Nephron (organoid): ENCODE data around the gene C14orf180.

ENCODE experiments used
- H3K27ac Mint-ChIP-seq, 3 experiments: 2 replicates each; pipeline ENCODE4 v1.8.0; 2020; ENCODE audit warnings: mixed read lengths in 3 of 3, mild to moderate bottlenecking in 2 of 3, moderate library complexity in 1 of 3
- H3K27me3 Mint-ChIP-seq: 2 replicates; pipeline ENCODE4 v1.8.0; 2021; ENCODE audit warnings: low read depth, mild to moderate bottlenecking, moderate library complexity, mixed read lengths
- H3K36me3 Mint-ChIP-seq: 2 replicates; pipeline ENCODE4 v1.8.0; 2020; ENCODE audit warnings: low read depth, mixed read lengths
- H3K4me1 Mint-ChIP-seq: 2 replicates; pipeline ENCODE4 v1.8.0; 2020; ENCODE audit warnings: mixed read lengths
- H3K4me3 Mint-ChIP-seq, 3 experiments: 2 replicates each; pipeline ENCODE4 v1.8.0; 2020; ENCODE audit warnings: mild to moderate bottlenecking in 3 of 3, mixed read lengths in 3 of 3, moderate library complexity in 2 of 3
- H3K9me3 Mint-ChIP-seq: 2 replicates; pipeline ENCODE4 v1.8.0; 2020; ENCODE audit warnings: mixed read lengths
- CTCF ChIP-seq, 3 experiments: fragments of 200-600 bp; sonication (generic); IDR thresholded peaks; one replicate each; pipeline ENCODE4 v1.5.0; 2021; ENCODE audit warnings: antibody characterized with exemption in 3 of 3; ENCODE audit not compliant: unreplicated experiment in 3 of 3

C14orf180 gene

DNA sequence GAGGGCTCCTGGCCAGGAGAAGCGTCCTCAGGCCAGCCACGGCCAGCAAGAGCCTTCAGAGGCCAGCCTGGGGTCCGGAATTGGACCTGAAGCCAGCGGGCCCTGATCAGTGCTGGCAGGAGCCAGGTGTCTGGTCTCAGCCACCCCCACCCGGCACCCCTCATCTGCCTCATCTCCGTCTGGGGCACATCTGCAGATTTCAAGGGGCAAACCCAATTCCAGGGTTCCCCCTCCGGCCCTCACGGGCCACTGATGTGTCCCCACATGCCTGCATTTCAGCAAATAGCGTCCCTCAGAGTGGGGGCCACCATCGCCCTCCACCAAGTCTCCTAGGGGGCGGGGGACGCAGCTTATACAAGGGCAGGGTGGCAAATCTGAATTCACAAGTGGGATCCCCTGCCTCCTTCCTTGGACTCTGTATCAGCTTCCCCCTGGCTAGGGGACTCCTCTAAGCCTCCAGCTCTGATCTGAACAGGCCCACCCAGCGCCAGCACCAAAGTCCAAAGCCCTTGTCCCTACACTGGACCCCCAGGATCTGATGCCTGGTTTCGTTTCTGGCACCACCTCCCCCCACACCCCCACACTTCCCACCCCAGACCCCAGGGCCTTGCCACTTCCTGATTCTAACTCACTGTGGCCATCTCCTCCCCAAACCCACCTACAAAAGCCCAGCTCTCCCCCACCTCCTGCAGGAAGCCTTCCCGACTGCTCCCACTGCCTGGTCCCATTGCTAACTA is 14.9 kb downstream of the C14orf180 start:
- Mint-ChIP-seq H3K9me3 (no peaks in the 10 kb centered on the region), H3K27me3 (peaks cover 16% of the 10 kb centered on the region), H3K4me3 (no peak overlapping the region), H3K4me1 (peaks cover 11% of the 10 kb centered on the region), H3K27ac (no peak overlapping the region), H3K36me3 (no peaks in the 10 kb centered on the region)
- no peak for TF ChIP-seq CTCF (IDR thresholded peaks at IDR 0.05; ENCODE audit: unreplicated experiment in 3 of 3)

GRCh38 chr14:104595116-104595675 is 15.6 kb downstream of the C14orf180 start:
- Mint-ChIP-seq H3K4me1 (peaks cover 12% of the 10 kb centered on the region), H3K4me3 (no peak overlapping the region), H3K27ac (no peak overlapping the region), H3K9me3 (no peaks in the 10 kb centered on the region), H3K27me3 (peaks cover 21% of the 10 kb centered on the region), H3K36me3 (no peaks in the 10 kb centered on the region)
- TF ChIP-seq CTCF (IDR thresholded peaks at IDR 0.05; ENCODE audit: unreplicated experiment in 3 of 3), result no peak

DNA sequence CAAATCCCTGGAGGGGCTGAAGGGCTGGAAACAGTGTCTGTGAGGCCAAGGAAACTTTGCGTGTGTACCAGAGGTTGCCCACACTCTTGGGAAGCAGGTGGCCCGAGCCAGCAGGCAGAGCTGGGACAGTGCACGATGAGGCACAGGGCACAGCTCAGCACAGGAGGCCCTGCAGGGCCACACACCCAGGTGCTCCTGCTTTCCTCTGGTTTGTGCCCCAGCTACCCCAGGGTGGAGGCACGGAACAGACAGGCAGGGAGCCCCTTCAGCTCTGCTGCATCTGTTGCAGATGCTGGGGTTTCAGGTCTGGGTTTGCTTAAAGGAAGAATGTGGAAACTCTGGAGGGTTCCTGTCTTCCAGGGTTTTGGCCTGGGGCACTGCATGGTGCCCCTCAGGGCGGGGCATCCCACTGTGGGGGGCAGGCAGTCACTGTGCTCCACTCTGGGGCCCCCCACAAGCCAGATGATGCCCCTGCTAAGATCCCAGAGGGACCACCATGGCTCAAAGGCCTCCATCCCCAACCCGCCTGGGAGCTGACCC is 16.4 kb downstream of the C14orf180 start:
- Mint-ChIP-seq H3K27me3 (peaks cover 26% of the 10 kb centered on the region), H3K4me1 (peaks cover 11% of the 10 kb centered on the region), H3K27ac (no peak overlapping the region), H3K9me3 (no peaks in the 10 kb centered on the region), H3K4me3 (no peak overlapping the region), H3K36me3 (no peaks in the 10 kb centered on the region)
- no peak for TF ChIP-seq CTCF (IDR thresholded peaks at IDR 0.05; ENCODE audit: unreplicated experiment in 3 of 3)

DNA sequence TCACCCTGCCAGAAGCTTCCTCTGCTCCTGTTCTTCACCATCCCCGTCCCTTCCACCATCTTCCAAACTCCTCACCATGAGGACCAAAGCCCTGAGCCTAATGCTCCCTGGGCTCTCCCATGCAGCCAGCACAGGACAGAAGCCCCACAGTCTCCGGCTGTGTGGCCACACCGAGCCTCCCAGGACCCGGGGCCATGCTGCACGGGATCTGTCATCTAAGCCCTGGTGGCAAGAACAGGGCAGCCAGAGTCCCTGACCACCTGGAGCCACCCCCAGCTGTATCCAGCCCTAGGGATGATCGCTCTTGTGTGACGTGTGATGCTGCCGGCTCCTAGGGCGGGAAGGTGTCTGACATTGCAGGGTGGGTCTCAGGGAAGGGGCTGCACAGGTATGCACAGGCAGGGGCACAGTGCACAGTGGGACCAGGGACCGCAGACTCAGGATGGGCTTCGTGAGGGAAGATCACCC is 16.9 kb downstream of the C14orf180 start:
- no peaks in the 10 kb centered on the region for H3K36me3 Mint-ChIP-seq
- TF ChIP-seq CTCF (IDR thresholded peaks at IDR 0.05; ENCODE audit: unreplicated experiment in 3 of 3), result no peak
- no peak overlapping the region for H3K4me3 Mint-ChIP-seq
- H3K4me1 Mint-ChIP-seq, result peaks cover 11% of the 10 kb centered on the region
- no peak overlapping the region for H3K27ac Mint-ChIP-seq
- H3K27me3 Mint-ChIP-seq, result peaks cover 26% of the 10 kb centered on the region
- H3K9me3 Mint-ChIP-seq, result no peaks in the 10 kb centered on the region

DNA sequence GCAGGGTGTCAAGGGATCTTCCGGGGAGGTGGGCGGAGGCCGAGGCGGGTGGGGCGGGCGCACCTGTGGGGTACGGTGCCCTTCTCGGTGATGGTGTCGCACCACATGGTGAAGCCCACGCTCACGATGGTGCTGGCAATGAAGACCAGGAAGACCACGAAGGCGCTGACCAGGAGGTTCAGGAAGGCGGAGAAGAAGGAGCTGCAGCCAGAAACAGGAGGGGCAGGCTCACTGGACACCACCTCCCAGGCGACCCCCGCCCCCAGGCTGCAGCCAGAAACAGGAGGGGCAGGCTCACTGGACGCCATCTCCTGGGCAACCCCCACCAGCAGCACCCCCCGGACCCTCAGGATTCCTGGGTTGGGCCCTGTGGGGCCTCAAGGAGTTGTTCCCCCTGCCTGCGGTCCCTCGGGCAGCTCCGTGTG is 17.4 kb downstream of the C14orf180 start:
- peaks cover 11% of the 10 kb centered on the region for H3K4me1 Mint-ChIP-seq
- no peak overlapping the region for H3K27ac Mint-ChIP-seq
- H3K36me3 Mint-ChIP-seq, result no peaks in the 10 kb centered on the region
- H3K9me3 Mint-ChIP-seq, result no peaks in the 10 kb centered on the region
- no peak for TF ChIP-seq CTCF (IDR thresholded peaks at IDR 0.05; ENCODE audit: unreplicated experiment in 3 of 3)
- no peak overlapping the region for H3K4me3 Mint-ChIP-seq
- peaks cover 28% of the 10 kb centered on the region for H3K27me3 Mint-ChIP-seq
